Adrenal gland (tissue), 12 donors: ENCODE data around the gene SAMD1. TPM values are rescaled to one million over a fixed set of nuclear protein-coding genes. Genes with fewer than 3 reads are reported as not detected.
A peak's percentile ranks its signal among the peaks of the same experiment; 100 is the strongest.

ENCODE experiments used
- DNase-seq, 7 donors: peaks; one replicate each; pipeline ENCODE4 v3.0.0-alpha.2; 2019 to 2020
- H3K27ac ChIP-seq, 5 donors: fragments of 200-600 bp; sonication (generic) in 4 of 5; 1 replicate in 3 of 5; 2 replicates in 2 of 5; pipeline versions ENCODE4 v1.5.1 to v1.8.0; 2016 to 2020; ENCODE audit warnings: mild to moderate bottlenecking in 1 of 5
- H3K27me3 ChIP-seq: fragments of 200-600 bp; 2 replicates; pipeline ENCODE4 v1.8.0; 2021
- H3K36me3 ChIP-seq, 2 donors: fragments of 200-600 bp; replicated peaks in 1 of 2; 1 replicate in 1 of 2; 2 replicates in 1 of 2; pipeline versions ENCODE4 v1.5.1 to v1.8.0; 2018 to 2022
- H3K4me1 ChIP-seq, 2 donors: fragments of 200-600 bp; replicated peaks in 1 of 2; 1 replicate in 1 of 2; 2 replicates in 1 of 2; pipeline versions ENCODE4 v1.5.1 to v1.8.0; 2018 to 2021
- H3K4me3 ChIP-seq, 4 donors: fragments of 200-600 bp; sonication (generic) in 3 of 4; one replicate each; pipeline ENCODE4 v1.5.1; 2016 to 2018
- H3K9me3 ChIP-seq, 3 donors: fragments of 200-600 bp; sonication (generic) in 1 of 3; replicated peaks in 1 of 3; 1 replicate in 2 of 3; 2 replicates in 1 of 3; pipeline versions ENCODE4 v1.5.1 to v1.8.0; 2016 to 2021
- POLR2A ChIP-seq, 2 donors: fragments of 450-650 bp; IDR thresholded peaks; one replicate each; pipeline ENCODE4 v1.6.1; 2017; ENCODE audit warnings: antibody characterized with exemption in 2 of 2, mild to moderate bottlenecking in 2 of 2, moderate library complexity in 1 of 2
- WGBS, 4 donors: extraction: QIAGEN DNeasy Blood & Tissue Kit in 2 of 4; methylation state at CpG; one replicate each; pipeline versions ENCODE4 v1.1.5 to v1.1.7; 2013 to 2017; 5-methylcytosine and 5-hydroxymethylcytosine counted together
- intact Hi-C, 2 donors: fragments of 100-400 bp; cut with DNase I; formaldehyde crosslinking; loops; one replicate each; pipeline versions ENCODE4 v1.14.1 to v1.15.0; 2022 to 2023
- polyA plus RNA-seq, 3 donors: library from polyadenylated mRNA; stranded (reverse); fragments of 200-250 nt in 2 of 3; fragments of 350-450 nt in 1 of 3; fragmentation: Illumina TruSeq in 1 of 3; extraction: RNeasy Lipid Tissue Mini Kit (QIAGEN cat#74804) in 1 of 3; gene quantifications; one replicate each; pipeline ENCODE4 v1.2.3, GENCODE V29; 2013 to 2014
- total RNA-seq, 9 donors: library from RNA; depleted of rRNA in 4 of 9; stranded (reverse); fragments of >200 nt in 4 of 9; fragments of 120-200 nt in 1 of 9; fragmentation: NEBNext Ultra II Directional in 1 of 9; extraction: Animal tissue kit (Norgen Biotek cat#: 25700) in 1 of 9; gene quantifications; one replicate each; pipeline versions ENCODE4 v1.1.0 to v1.2.4, GENCODE V29; 2013 to 2023
- TF ChIP-seq, protein P1 (sequence below), 6 experiments: fragments of 450-650 bp in 4 of 6; fragments of 200-600 bp in 2 of 6; sonication (generic) in 1 of 6; IDR thresholded peaks; 1 replicate in 5 of 6; 2 replicates in 1 of 6; pipeline versions ENCODE4 v1.5.1 to v1.8.0; 2016 to 2021; ENCODE audit warnings: antibody characterized with exemption in 6 of 6, mild to moderate bottlenecking in 2 of 6, moderate library complexity in 1 of 6
- donor health status: healthy with polysubstance abuse.
- donor health status: Bipolar disorder and iron deficiency.
- donor health status: DM: yes; HTN: yes; CAD: no.
- donor health status: DM: no; HTN: no; CAD: no.
- donor health status: DM: no; HTN: no; CAD: no.
- donor health status: DM: yes; HTN: yes; CAD: no.

Gene SAMD1
- total and polyA plus RNA-seq, 12 donors: 10.0 to 41.9 (median 27.1) TPM

DNA sequence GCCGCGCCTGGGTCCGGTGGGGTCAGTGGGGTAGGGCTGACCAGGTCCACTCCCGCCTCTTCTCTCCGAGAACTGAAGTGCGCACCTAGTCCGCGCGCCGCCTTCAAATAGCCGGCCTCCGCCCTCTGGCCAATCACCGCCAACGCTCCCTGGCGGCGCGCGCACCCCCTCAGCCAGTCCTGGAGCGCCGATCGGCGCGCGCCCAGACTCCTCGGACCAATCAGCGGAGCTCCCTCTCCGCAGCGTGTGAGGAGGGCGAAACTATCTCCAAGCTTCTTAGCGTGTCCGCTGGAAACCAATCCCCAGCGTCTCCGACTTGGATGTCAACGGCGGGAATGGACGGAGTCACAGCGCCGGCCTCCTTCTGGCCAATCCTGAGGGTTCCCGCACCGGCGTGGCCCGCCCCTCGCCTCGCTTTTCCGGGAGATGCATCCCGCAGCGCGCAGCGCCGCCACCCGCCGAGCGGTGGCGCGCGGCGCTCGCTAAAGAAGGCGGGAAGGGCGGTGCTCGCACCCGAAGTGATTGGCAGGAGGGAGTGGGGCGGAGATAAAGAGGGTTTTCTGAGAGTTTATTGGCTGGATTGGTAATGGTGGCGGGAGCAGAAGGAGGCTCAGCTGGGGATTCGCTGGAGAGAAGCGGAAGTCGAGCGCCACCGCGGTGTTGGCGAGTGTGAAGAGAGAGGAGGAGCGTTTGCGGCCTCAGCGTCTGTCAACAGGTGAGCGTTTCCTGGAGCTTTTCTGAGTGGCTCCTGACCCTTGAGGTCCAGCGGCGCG is 46.1 kb upstream of the SAMD1 start, which contains the start of gene ASF1B:
TSS of gene ASF1B (minus strand) at position 81 of the 773 bp plus-strand sequence. CDS start 133 bp downstream, outside the sequence.
- intact Hi-C loops: loop anchor here in 1 of 2 donors (10.0 kb wide), 1 partner anchor 52 kb away; the partner anchor contains the start of gene C19orf67
- H3K9me3 ChIP-seq: no peaks in the 10 kb centered on the region
- peak; percentile 98 to 100 (median 100) for DNase-seq
- no peaks in the 10 kb centered on the region for H3K27me3 ChIP-seq
- TF ChIP-seq POLR2A (IDR thresholded peaks at IDR 0.05): peak; percentile 34 to 89
- TF ChIP-seq, protein P1, sequence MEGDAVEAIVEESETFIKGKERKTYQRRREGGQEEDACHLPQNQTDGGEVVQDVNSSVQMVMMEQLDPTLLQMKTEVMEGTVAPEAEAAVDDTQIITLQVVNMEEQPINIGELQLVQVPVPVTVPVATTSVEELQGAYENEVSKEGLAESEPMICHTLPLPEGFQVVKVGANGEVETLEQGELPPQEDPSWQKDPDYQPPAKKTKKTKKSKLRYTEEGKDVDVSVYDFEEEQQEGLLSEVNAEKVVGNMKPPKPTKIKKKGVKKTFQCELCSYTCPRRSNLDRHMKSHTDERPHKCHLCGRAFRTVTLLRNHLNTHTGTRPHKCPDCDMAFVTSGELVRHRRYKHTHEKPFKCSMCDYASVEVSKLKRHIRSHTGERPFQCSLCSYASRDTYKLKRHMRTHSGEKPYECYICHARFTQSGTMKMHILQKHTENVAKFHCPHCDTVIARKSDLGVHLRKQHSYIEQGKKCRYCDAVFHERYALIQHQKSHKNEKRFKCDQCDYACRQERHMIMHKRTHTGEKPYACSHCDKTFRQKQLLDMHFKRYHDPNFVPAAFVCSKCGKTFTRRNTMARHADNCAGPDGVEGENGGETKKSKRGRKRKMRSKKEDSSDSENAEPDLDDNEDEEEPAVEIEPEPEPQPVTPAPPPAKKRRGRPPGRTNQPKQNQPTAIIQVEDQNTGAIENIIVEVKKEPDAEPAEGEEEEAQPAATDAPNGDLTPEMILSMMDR (IDR thresholded peaks at IDR 0.05): peak; percentile 77 to 98 (median 80)
- peak within 1 kb of the TSS; percentile 27 to 84 (median 58) for H3K4me3 ChIP-seq
- WGBS, 4 donors: 0 to 1% (median 0%) methylated on average over 4 to 78 of the region's 78 CpGs
- peaks cover 4 to 24% of the 10 kb centered on the region in 2 donors for H3K4me1 ChIP-seq
- peak within 1 kb of the TSS; percentile 91 to 99 (median 94) for H3K27ac ChIP-seq
- no peaks in the 10 kb centered on the region for H3K36me3 ChIP-seq

DNA sequence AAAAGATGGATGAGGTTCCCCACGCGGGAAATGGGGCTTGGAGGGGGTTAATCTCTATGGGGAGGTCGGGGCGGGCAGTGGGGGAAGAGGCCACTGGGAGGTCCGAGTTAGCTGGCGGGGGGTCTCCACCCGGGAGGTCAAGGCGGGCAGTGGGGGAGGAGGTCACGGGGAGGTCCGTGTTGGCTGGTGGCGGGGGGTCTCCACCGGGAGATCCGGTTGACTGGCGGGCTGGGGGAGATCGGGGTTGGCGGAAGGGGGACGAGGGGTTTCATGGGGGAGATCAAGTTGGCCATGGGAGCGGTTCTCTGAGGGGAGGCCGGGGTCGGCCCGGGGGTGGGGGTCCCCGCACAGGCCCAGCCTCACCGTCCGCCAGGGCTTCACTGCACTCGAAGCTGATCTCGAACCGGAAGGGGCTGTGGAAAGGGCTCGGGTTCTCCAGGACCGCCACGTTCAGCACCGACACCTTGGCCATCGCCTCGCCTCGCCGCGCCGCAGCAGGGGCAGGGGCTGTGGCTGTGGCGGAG is 45.5 kb upstream of the SAMD1 start:
- peak in 3 of 7 donors; percentile 39 to 57 (median 43) for DNase-seq
- Histone ChIP-seq H3K4me3 (peak overlapping the region in 1 of 4 donors; percentile 45), H3K36me3 (no peaks in the 10 kb centered on the region), H3K27me3 (no peaks in the 10 kb centered on the region), H3K9me3 (no peaks in the 10 kb centered on the region), H3K27ac (peak overlapping the region; percentile 21 to 71 (median 54)), H3K4me1 (peaks cover 4 to 24% of the 10 kb centered on the region in 2 donors)
- TF ChIP-seq POLR2A (IDR thresholded peaks at IDR 0.05): no peak
- TF ChIP-seq, protein P1 (IDR thresholded peaks at IDR 0.05): no peak
- 0 to 2% (median 1%) methylated on average over 2 to 38 of the region's 38 CpGs for WGBS, 4 donors
- intact Hi-C loops: loop anchor here in 1 of 2 donors (10.0 kb wide), 1 partner anchor 51 kb away; the partner anchor contains the start of gene C19orf67

DNA sequence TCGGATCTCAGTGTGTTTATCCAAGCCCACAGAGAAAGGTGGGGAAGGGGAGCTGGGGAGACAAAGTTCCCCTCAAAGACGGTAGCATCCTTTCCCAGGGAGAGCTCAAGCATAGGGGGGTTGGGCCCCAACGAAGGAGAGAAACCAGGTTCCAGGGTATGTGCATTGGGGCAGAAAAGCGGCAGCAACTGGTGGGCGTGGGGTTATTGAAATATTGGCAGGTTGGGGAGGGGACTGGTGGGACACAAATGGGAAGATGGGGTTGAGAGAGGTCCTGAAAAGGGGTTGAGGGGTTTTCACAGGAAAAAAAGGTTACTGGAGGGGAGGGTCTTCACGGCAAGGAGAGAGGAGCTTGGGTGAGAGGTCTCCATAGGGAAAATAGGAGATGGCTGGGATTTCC is 44.8 kb upstream of the SAMD1 start:
- intact Hi-C loops: loop anchor here in 1 of 2 donors (10.0 kb wide), 1 partner anchor 51 kb away; the partner anchor contains the start of gene C19orf67
- no peaks in the 10 kb centered on the region for H3K36me3 ChIP-seq
- no peaks in the 10 kb centered on the region for H3K27me3 ChIP-seq
- H3K4me3 ChIP-seq: no peak overlapping the region
- no peak for DNase-seq
- H3K4me1 ChIP-seq: peaks cover 4 to 28% of the 10 kb centered on the region in 2 donors
- no peaks in the 10 kb centered on the region for H3K9me3 ChIP-seq
- TF ChIP-seq POLR2A (IDR thresholded peaks at IDR 0.05): no peak
- TF ChIP-seq, protein P1 (IDR thresholded peaks at IDR 0.05): no peak
- WGBS, 4 donors: 39 to 51% (median 45%) methylated on average over 6 of the region's 6 CpGs
- H3K27ac ChIP-seq: no peak overlapping the region

DNA sequence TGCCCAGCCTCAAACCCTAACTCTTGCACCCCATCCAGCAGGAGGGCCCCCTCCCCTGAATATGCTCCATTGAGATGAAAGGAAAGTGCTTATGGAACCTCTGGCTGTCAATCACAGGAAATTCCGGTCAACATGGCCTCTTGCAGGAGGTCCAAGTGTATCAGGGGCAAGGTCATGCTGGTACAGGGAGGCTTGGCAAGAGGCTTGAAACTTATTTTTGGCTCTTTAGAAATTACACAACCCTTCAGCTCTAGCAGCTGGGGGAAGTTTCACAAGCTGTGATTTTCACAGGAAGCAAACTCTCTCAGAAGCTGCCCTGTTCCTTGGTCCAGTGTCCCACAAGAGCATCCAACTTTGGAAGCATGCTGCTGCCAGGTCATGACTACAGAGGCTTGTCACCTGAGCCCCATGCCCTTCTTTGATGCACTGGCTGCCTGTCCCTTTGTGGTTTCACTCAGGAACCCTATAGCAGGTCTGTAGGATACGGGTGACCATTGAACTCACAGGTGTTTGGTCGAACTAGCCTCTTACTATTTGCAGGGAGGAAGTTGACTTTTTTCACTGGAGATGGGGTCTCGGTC is 37.5 kb upstream of the SAMD1 start:
- DNase-seq: peak in 6 of 7 donors; percentile 75 to 87 (median 81)
- Histone ChIP-seq H3K27ac (peak overlapping the region in 4 of 5 donors; percentile 3 to 73 (median 56)), H3K4me3 (no peak overlapping the region), H3K27me3 (no peaks in the 10 kb centered on the region), H3K36me3 (no peaks in the 10 kb centered on the region), H3K4me1 (peaks cover 15 to 27% of the 10 kb centered on the region in 2 donors), H3K9me3 (no peaks in the 10 kb centered on the region)
- TF ChIP-seq, protein P1 (IDR thresholded peaks at IDR 0.05): no peak
- no peak for TF ChIP-seq POLR2A (IDR thresholded peaks at IDR 0.05)
- WGBS, 4 donors: 37 to 57% (median 53%) methylated on average over 4 of the region's 4 CpGs
- intact Hi-C loops: no loop called here
